ENCODE results near the gene MAOA. TPM values are rescaled to one million over a fixed set of nuclear protein-coding genes. Genes with fewer than 3 reads are reported as not detected.

Gene MAOA
- total RNA-seq, 1 donor from 2014 or later = 1.6 TPM

DNA sequence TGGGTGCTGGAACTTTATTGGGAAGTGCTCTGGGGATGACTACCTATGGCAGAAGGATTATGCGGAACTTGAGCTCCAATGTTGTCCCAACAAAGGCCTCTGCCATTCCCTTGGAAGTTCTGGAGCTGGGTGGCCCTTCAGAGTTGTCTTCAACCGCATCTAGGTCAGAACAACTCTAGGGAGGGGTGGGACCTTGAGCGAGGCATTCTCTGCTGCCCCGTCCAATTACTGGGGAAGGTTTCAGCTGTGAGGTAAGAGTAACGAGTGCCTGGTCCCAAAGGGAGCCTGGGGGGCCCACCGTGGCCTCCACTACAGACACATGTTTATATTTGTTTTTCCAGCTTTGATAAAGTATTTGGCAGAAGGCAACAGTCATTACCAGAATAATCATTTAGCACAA lies 79.4 kb downstream of the MAOA start:
- DNase-seq (ENCODE audit: low spot score) = no peak
- H3K36me3 Mint-ChIP-seq (ENCODE audit: low read depth, unreplicated experiment) = no peaks in the 10 kb centered on the region

DNA sequence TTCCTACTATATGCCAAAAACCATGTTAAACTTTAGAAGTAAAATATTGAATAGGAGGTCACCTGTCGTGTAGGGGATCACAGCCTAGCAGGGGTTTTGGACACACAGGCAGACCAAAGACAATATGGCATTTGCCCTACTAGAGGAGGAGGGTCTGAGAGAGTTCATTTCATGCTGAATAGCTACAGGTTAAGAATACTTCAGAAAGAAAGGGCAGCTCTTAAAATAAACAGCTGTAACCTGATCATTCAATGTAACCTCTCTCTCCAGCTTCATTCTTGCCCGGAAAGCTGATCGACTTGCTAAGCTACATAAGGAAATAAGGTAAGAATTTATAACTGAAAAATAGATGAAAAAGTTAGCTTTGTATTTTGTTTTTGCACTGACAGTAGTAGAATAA lies 79.9 kb downstream of the MAOA start:
- TF ChIP-seq, protein P1, sequence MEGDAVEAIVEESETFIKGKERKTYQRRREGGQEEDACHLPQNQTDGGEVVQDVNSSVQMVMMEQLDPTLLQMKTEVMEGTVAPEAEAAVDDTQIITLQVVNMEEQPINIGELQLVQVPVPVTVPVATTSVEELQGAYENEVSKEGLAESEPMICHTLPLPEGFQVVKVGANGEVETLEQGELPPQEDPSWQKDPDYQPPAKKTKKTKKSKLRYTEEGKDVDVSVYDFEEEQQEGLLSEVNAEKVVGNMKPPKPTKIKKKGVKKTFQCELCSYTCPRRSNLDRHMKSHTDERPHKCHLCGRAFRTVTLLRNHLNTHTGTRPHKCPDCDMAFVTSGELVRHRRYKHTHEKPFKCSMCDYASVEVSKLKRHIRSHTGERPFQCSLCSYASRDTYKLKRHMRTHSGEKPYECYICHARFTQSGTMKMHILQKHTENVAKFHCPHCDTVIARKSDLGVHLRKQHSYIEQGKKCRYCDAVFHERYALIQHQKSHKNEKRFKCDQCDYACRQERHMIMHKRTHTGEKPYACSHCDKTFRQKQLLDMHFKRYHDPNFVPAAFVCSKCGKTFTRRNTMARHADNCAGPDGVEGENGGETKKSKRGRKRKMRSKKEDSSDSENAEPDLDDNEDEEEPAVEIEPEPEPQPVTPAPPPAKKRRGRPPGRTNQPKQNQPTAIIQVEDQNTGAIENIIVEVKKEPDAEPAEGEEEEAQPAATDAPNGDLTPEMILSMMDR (IDR thresholded peaks at IDR 0.05; ENCODE audit: unreplicated experiment) = no peak
- no peak for DNase-seq (ENCODE audit: low spot score)

More for the DNA sequence above, 79.4 kb downstream of the MAOA start:
- H3K27me3 Mint-ChIP-seq (ENCODE audit: unreplicated experiment) = no peaks in the 10 kb centered on the region
- H3K4me3 Mint-ChIP-seq (ENCODE audit: unreplicated experiment) = no peak overlapping the region
- H3K9me3 Mint-ChIP-seq (ENCODE audit: unreplicated experiment) = no peaks in the 10 kb centered on the region
- H3K27ac Mint-ChIP-seq (ENCODE audit: unreplicated experiment) = no peak overlapping the region
- TF ChIP-seq, protein P1 (IDR thresholded peaks at IDR 0.05; ENCODE audit: unreplicated experiment) = no peak
- no peaks in the 10 kb centered on the region for H3K4me1 Mint-ChIP-seq (ENCODE audit: unreplicated experiment)

DNA sequence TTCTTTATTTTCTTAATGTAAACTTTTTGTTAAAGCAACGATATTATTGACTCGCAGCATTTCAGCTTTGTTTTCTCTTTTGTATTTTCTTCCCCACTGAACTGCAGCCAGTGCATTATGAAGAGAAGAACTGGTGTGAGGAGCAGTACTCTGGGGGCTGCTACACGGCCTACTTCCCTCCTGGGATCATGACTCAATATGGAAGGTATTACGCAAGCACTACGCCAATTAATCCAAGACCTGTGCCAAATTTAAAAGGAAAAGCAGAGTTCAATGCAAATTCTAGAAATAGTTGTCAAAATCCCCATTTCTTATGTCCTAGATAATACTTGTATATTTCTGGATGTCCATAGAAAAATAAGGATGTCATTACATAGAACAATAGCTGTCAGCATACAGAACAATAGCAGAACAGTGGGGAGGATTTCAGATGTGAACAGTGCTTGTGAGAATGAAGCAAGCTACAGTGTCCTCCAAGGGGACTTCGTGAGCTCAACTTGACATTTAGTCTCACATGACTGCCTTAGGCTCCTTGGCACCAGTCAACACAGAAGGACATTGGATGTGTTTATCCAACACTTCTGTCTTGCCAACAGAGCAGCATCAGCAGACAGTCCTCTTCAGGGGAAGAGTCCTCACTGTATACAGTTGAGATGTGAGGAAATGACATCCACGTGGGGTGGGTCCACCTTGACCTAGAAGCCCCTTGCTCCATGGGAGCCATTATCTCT lies 85.9 kb downstream of the MAOA start:
- Mint-ChIP-seq H3K4me1 (ENCODE audit: unreplicated experiment) (no peaks in the 10 kb centered on the region), H3K27ac (ENCODE audit: unreplicated experiment) (no peak overlapping the region), H3K36me3 (ENCODE audit: low read depth, unreplicated experiment) (no peaks in the 10 kb centered on the region), H3K27me3 (ENCODE audit: unreplicated experiment) (no peaks in the 10 kb centered on the region), H3K9me3 (ENCODE audit: unreplicated experiment) (no peaks in the 10 kb centered on the region), H3K4me3 (ENCODE audit: unreplicated experiment) (no peak overlapping the region)
- DNase-seq (ENCODE audit: low spot score) = no peak
- TF ChIP-seq, protein P1 (IDR thresholded peaks at IDR 0.05; ENCODE audit: unreplicated experiment) = no peak

More for the DNA sequence above, 79.9 kb downstream of the MAOA start:
- no peak overlapping the region for H3K4me3 Mint-ChIP-seq (ENCODE audit: unreplicated experiment)
- no peak overlapping the region for H3K27ac Mint-ChIP-seq (ENCODE audit: unreplicated experiment)
- no peaks in the 10 kb centered on the region for H3K4me1 Mint-ChIP-seq (ENCODE audit: unreplicated experiment)
- H3K36me3 Mint-ChIP-seq (ENCODE audit: low read depth, unreplicated experiment) = no peaks in the 10 kb centered on the region
- H3K27me3 Mint-ChIP-seq (ENCODE audit: unreplicated experiment) = no peaks in the 10 kb centered on the region
- no peaks in the 10 kb centered on the region for H3K9me3 Mint-ChIP-seq (ENCODE audit: unreplicated experiment)

DNA sequence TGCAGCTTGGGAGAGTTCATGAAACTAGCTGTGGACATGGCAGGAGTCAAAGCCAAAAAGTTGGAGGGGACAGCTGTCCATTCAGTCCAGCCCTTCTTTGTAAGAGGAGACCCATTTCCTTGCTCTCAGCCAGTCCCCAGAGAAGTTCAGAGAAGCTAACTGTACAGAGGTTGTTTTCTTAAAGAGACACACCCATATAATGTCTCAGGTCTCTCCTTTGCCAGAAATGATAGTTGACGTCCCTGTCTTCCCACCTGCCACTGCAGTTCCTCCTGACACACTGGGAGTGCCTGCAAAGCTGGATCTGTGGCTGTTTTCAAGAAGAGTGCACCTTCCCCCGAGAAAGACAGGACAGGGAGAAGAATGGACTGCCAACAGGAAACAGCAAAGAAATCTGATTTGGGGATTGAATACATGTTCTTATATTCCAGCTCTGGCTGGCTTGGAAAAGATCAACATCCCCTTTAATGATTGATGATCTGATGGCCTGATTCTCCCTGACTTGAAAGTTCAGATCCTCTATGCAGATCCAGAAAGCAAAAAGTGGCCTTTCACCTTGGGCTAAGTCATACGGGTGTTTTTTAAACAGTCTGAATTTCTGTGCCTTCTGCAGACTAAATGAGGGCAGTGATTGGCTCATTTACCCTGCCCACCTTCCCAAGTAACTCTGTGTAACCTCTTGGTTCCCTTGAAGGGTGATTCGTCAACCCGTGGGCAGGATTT lies 87.2 kb downstream of the MAOA start:
- Mint-ChIP-seq H3K27ac (ENCODE audit: unreplicated experiment) (no peak overlapping the region), H3K27me3 (ENCODE audit: unreplicated experiment) (no peaks in the 10 kb centered on the region), H3K9me3 (ENCODE audit: unreplicated experiment) (no peaks in the 10 kb centered on the region)

More for the DNA sequence above, 87.2 kb downstream of the MAOA start:
- Mint-ChIP-seq H3K4me3 (ENCODE audit: unreplicated experiment) (no peak overlapping the region), H3K4me1 (ENCODE audit: unreplicated experiment) (no peaks in the 10 kb centered on the region), H3K36me3 (ENCODE audit: low read depth, unreplicated experiment) (no peaks in the 10 kb centered on the region)
- DNase-seq (ENCODE audit: low spot score) = no peak
- TF ChIP-seq, protein P1 (IDR thresholded peaks at IDR 0.05; ENCODE audit: unreplicated experiment) = no peak
